Natural killer cell (primary cell): ENCODE results near the gene SYNPR. TPM values are rescaled to one million over a fixed set of nuclear protein-coding genes. Genes with fewer than 3 reads are reported as not detected.
"Not testable (repeated sequence)": the region's sequence is repeated elsewhere in the genome, so short reads cannot be mapped to it uniquely, and the experiment has no call there.

Source experiments
- ATAC-seq, 3 donors: fragments of 150-1000 bp in 2 of 3; fragments of 200-7000 bp in 1 of 3; cut with Tn5 transposase; 1 replicate in 1 of 3; 2 replicates in 2 of 3; pipeline ENCODE4 v1.10.0; 2021; ENCODE audit warnings: mild to moderate bottlenecking in 2 of 3, moderate library complexity in 2 of 3
- DNase-seq, 2 donors: peaks; one replicate each; pipeline versions ENCODE4 v3.0.0 to v3.0.0-alpha.2; 2013 to 2021; ENCODE audit warnings: mixed read lengths in 1 of 2
- H3K27ac ChIP-seq: one replicate; pipeline ENCODE4 v1.5.1; 2013; ENCODE audit warnings: mild to moderate bottlenecking, low read length
- H3K27me3 ChIP-seq: one replicate; pipeline ENCODE4 v1.6.1; 2013; ENCODE audit warnings: low read length; ENCODE audit not compliant: control insufficient read depth, insufficient read depth
- H3K36me3 ChIP-seq: one replicate; pipeline ENCODE4 v1.6.1; 2013; ENCODE audit warnings: low read length; ENCODE audit not compliant: control insufficient read depth, insufficient read depth
- H3K4me1 ChIP-seq: one replicate; pipeline ENCODE4 v1.6.1; 2013; ENCODE audit warnings: low read length; ENCODE audit not compliant: control insufficient read depth, insufficient read depth
- H3K4me3 ChIP-seq: one replicate; pipeline ENCODE4 v1.5.1; 2013; ENCODE audit warnings: low read length
- H3K9me3 ChIP-seq: one replicate; pipeline ENCODE4 v1.6.1; 2013; ENCODE audit warnings: low read length; ENCODE audit not compliant: control insufficient read depth, insufficient read depth
- H3K27ac Mint-ChIP-seq, 2 donors: one replicate each; pipeline ENCODE4 v1.8.0; 2022; ENCODE audit warnings: mild to moderate bottlenecking in 2 of 2, mixed read lengths in 2 of 2, moderate library complexity in 1 of 2
- H3K27me3 Mint-ChIP-seq, 2 donors: one replicate each; pipeline ENCODE4 v1.8.0; 2022; ENCODE audit warnings: low read depth in 2 of 2, mixed read lengths in 2 of 2
- H3K36me3 Mint-ChIP-seq: one replicate; pipeline ENCODE4 v1.8.0; 2022; ENCODE audit warnings: mixed read lengths
- H3K4me1 Mint-ChIP-seq, 2 donors: one replicate each; pipeline ENCODE4 v1.8.0; 2022; ENCODE audit warnings: mixed read lengths in 2 of 2
- H3K4me3 Mint-ChIP-seq: one replicate; pipeline ENCODE4 v1.8.0; 2022; ENCODE audit warnings: mild to moderate bottlenecking, moderate library complexity, mixed read lengths
- H3K9me3 Mint-ChIP-seq, 2 donors: one replicate each; pipeline ENCODE4 v1.8.0; 2022; ENCODE audit warnings: mixed read lengths in 2 of 2
- CTCF ChIP-seq: fragments of 200-600 bp; IDR thresholded peaks from one replicate; pipeline ENCODE4 v1.8.0; 2022; ENCODE audit warnings: antibody characterized with exemption
- WGBS: methylation state at CpG from one replicate; pipeline ENCODE4 v1.1.7; 2013; ENCODE audit warnings: missing lambda C conversion rate; ENCODE audit not compliant: insufficient coverage; 5-methylcytosine and 5-hydroxymethylcytosine counted together
- intact Hi-C: fragments of 100-400 bp; cut with micrococcal nuclease; formaldehyde crosslinking; loops from one replicate; pipeline ENCODE4 v1.14.2; 2022
- total RNA-seq, 4 donors: library from RNA; stranded (reverse); fragments of 120-200 nt in 1 of 4; gene quantifications; one replicate each; pipeline versions ENCODE4 v1.2.3 to v1.2.4, GENCODE V29; 2013 to 2022

The SYNPR gene
- total RNA-seq, 3 donors from 2014 or later (not counting 1 experiment from before 2014, with no cell fraction given), result not detected

- intact Hi-C loops, result no loop called here
- Mint-ChIP-seq H3K36me3 (no peaks in the 10 kb centered on the region), H3K27ac (no peak overlapping the region), H3K4me1 (no peaks in the 10 kb centered on the region), H3K27me3 (no peaks in the 10 kb centered on the region), H3K4me3 (no peak overlapping the region), H3K9me3 (peaks cover 8 to 9% of the 10 kb centered on the region in 2 donors)
- no peaks in the 10 kb centered on the region for H3K27me3 ChIP-seq
- no peak for TF ChIP-seq CTCF
- DNase-seq, result no peak
- no CpG with 5 or more reads among the region's 1 CpG for WGBS
- H3K9me3 ChIP-seq, result no peaks in the 10 kb centered on the region
- H3K4me1 ChIP-seq, result no peaks in the 10 kb centered on the region
- H3K36me3 ChIP-seq, result no peaks in the 10 kb centered on the region
- ATAC-seq, result no peak
- H3K4me3 ChIP-seq, result no peak overlapping the region
- H3K27ac ChIP-seq, result no peak overlapping the region
Measured at GRCh38 chr3:63642488-63642887, 364.4 kb downstream of the SYNPR start.

- no peaks in the 10 kb centered on the region for H3K27me3 Mint-ChIP-seq
- no peak for TF ChIP-seq CTCF
- ATAC-seq, result no peak
- H3K27ac ChIP-seq, result no peak overlapping the region
- no peaks in the 10 kb centered on the region for H3K9me3 ChIP-seq
- no peak for DNase-seq
- H3K4me1 ChIP-seq, result no peaks in the 10 kb centered on the region
- H3K36me3 ChIP-seq, result no peaks in the 10 kb centered on the region
- no peaks in the 10 kb centered on the region for H3K27me3 ChIP-seq
- no peaks in the 10 kb centered on the region for H3K4me1 Mint-ChIP-seq
- intact Hi-C loops, result no loop called here
- H3K4me3 Mint-ChIP-seq, result no peak overlapping the region
- 82% methylated on average over 5 of the region's 5 CpGs for WGBS
- peaks cover 8 to 15% of the 10 kb centered on the region in 2 donors for H3K9me3 Mint-ChIP-seq
- no peaks in the 10 kb centered on the region for H3K36me3 Mint-ChIP-seq
- H3K4me3 ChIP-seq, result no peak overlapping the region
- no peak overlapping the region for H3K27ac Mint-ChIP-seq
Measured at GRCh38 chr3:63644212-63644797, 366.2 kb downstream of the SYNPR start.

GRCh38 chr3:63644928-63645781, 367.0 kb downstream of the SYNPR start:
- H3K27ac ChIP-seq, H3K4me3 ChIP-seq, H3K4me1 Mint-ChIP-seq, H3K27me3 Mint-ChIP-seq, H3K4me1 ChIP-seq, H3K9me3 ChIP-seq, H3K36me3 ChIP-seq, H3K27ac Mint-ChIP-seq, intact Hi-C loops, ATAC-seq, H3K27me3 ChIP-seq, H3K4me3 Mint-ChIP-seq, DNase-seq, H3K36me3 Mint-ChIP-seq: not testable (repeated sequence)
- H3K9me3 Mint-ChIP-seq, result peaks cover 6 to 15% of the 10 kb centered on the region in 2 donors
- 67% methylated on average over 25 of the region's 25 CpGs for WGBS

- H3K27me3 ChIP-seq, result no peaks in the 10 kb centered on the region
- WGBS, result 79% methylated on average over 5 of the region's 5 CpGs
- no peak for TF ChIP-seq CTCF
- Mint-ChIP-seq H3K36me3 (no peaks in the 10 kb centered on the region), H3K27ac (no peak within 1 kb of the TSS), H3K4me3 (no peak within 1 kb of the TSS), H3K9me3 (peaks cover 7 to 8% of the 10 kb centered on the region in 2 donors), H3K27me3 (no peaks in the 10 kb centered on the region), H3K4me1 (no peaks in the 10 kb centered on the region)
- intact Hi-C loops, result no loop called here
- H3K36me3 ChIP-seq, result no peaks in the 10 kb centered on the region
- DNase-seq, result no peak
- no peaks in the 10 kb centered on the region for H3K4me1 ChIP-seq
- H3K4me3 ChIP-seq, result no peak within 1 kb of the TSS
- no peak for ATAC-seq
- no peak within 1 kb of the TSS for H3K27ac ChIP-seq
- no peaks in the 10 kb centered on the region for H3K9me3 ChIP-seq
Measured at GRCh38 chr3:63652066-63652725, 374.1 kb downstream of the SYNPR start, which contains the start of gene SNTN. Gene SNTN (plus strand): TSS chr3:63652675. CDS start chr3:63652688, 13 bp downstream.
